OCI-LY1 (cell line): Measurements from ENCODE around the gene GAS2L1.

Source experiments
- EZH2 ChIP-seq: fragments of 200-600 bp; sonication (generic), shearing (Covaris generic); IDR thresholded peaks from 2 replicates; pipeline ENCODE4 v1.8.0; 2017; ENCODE audit warnings: borderline replicate concordance, mixed run types, mild to moderate bottlenecking, antibody characterized with exemption, low read length, moderate library complexity, mixed read lengths
- TF ChIP-seq, protein P1 (sequence below): fragments of 200-600 bp; sonication (generic), shearing (Covaris generic); IDR thresholded peaks from 2 replicates; pipeline ENCODE4 v1.5.1; 2017; ENCODE audit warnings: mild to moderate bottlenecking, antibody characterized with exemption, low read length, moderate library complexity, mixed read lengths

DNA sequence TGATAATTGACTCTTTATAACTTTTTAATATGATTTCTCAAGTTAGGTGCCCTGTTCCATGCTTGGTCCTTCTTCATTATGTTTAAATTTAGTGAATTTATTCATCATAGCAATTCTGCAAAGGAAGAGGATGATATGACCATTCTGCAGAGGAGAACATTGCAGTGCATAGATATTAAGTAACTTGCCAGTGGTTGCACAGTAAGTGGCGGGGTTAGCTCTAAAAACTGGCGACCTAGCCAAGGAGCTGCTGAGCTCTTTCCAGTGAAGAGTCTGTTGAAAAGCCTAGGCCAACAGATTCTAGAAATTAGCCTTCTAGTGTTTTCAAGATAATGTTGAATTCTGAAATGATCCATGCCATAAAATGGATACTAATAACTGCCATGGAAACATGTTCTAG is 33.8 kb upstream of the GAS2L1 start:
- TF ChIP-seq, protein P1, sequence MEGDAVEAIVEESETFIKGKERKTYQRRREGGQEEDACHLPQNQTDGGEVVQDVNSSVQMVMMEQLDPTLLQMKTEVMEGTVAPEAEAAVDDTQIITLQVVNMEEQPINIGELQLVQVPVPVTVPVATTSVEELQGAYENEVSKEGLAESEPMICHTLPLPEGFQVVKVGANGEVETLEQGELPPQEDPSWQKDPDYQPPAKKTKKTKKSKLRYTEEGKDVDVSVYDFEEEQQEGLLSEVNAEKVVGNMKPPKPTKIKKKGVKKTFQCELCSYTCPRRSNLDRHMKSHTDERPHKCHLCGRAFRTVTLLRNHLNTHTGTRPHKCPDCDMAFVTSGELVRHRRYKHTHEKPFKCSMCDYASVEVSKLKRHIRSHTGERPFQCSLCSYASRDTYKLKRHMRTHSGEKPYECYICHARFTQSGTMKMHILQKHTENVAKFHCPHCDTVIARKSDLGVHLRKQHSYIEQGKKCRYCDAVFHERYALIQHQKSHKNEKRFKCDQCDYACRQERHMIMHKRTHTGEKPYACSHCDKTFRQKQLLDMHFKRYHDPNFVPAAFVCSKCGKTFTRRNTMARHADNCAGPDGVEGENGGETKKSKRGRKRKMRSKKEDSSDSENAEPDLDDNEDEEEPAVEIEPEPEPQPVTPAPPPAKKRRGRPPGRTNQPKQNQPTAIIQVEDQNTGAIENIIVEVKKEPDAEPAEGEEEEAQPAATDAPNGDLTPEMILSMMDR, result no peak
- TF ChIP-seq EZH2, result no peak
